Caki2 (cell line): ENCODE data around the gene THBD. TPM values are rescaled to one million over a fixed set of nuclear protein-coding genes. Genes with fewer than 3 reads are reported as not detected.

ENCODE experiments used
- DNase-seq: peaks from one replicate; pipeline ENCODE4 v3.0.0-alpha.2; 2015; ENCODE audit warnings: low read depth
- in situ Hi-C: cut with HindIII; loops from 2 replicates; pipeline ENCODE4 v1.10.0; 2016; ENCODE audit warnings: low sequenced_read_pairs, low pct_unique_long_range_greater_than_20kb, mixed read lengths
- total RNA-seq: library from RNA; depleted of rRNA; stranded (reverse); fragments of >200 nt; shearing (Covaris generic); gene quantifications from 2 replicates; pipeline ENCODE4 v1.2.3, GENCODE V29; 2014; ENCODE audit warnings: low replicate concordance

THBD gene
- total RNA-seq, 1 experiment from 2014 or later: 15.7 TPM

- in situ Hi-C loops: no loop called here
- no peak for DNase-seq
These were observed 17.3 kb upstream of the THBD start for GRCh38 chr20:23066772-23067171.

GRCh38 chr20:23065266-23066201 lies 16.1 kb upstream of the THBD start:
- in situ Hi-C loops: no loop called here
- no peak for DNase-seq

- in situ Hi-C loops: no loop called here
- DNase-seq: no peak
These were observed 14.1 kb upstream of the THBD start for GRCh38 chr20:23063581-23063980.

GRCh38 chr20:23063168-23063567 lies 13.7 kb upstream of the THBD start:
- DNase-seq: no peak
- in situ Hi-C loops: no loop called here

GRCh38 chr20:23062632-23063031 lies 13.2 kb upstream of the THBD start:
- no peak for DNase-seq
- in situ Hi-C loops: no loop called here

- peak; percentile 21 for DNase-seq
These were observed 12.5 kb upstream of the THBD start for GRCh38 chr20:23061734-23062561.

GRCh38 chr20:23061262-23061661 lies 11.8 kb upstream of the THBD start:
- in situ Hi-C loops: no loop called here
- no peak for DNase-seq

More at GRCh38 chr20:23061734-23062561, 12.5 kb upstream of the THBD start:
- in situ Hi-C loops: no loop called here

GRCh38 chr20:23060629-23061028 lies 11.2 kb upstream of the THBD start:
- in situ Hi-C loops: no loop called here
- no peak for DNase-seq

GRCh38 chr20:23059846-23060245 lies 10.4 kb upstream of the THBD start:
- no peak for DNase-seq
- in situ Hi-C loops: no loop called here

GRCh38 chr20:23059001-23059400 lies 9.5 kb upstream of the THBD start:
- no peak for DNase-seq
- in situ Hi-C loops: no loop called here

GRCh38 chr20:23058240-23058639 lies 8.8 kb upstream of the THBD start:
- DNase-seq: no peak
- in situ Hi-C loops: no loop called here

GRCh38 chr20:23052904-23053303 lies 3.4 kb upstream of the THBD start:
- no peak for DNase-seq
- in situ Hi-C loops: no loop called here

GRCh38 chr20:23050847-23051627 lies 1.6 kb upstream of the THBD start:
- DNase-seq: peak; percentile 92
- in situ Hi-C loops: no loop called here

GRCh38 chr20:23050076-23050838 lies 785 bp upstream of the THBD start:
- DNase-seq: no peak
- in situ Hi-C loops: no loop called here

GRCh38 chr20:23048283-23049200 lies 930 bp downstream of the THBD start:
- in situ Hi-C loops: no loop called here
- DNase-seq: peak; percentile 65

GRCh38 chr20:23047738-23048214 lies 1.7 kb downstream of the THBD start:
- in situ Hi-C loops: no loop called here
- DNase-seq: peak; percentile 38
